GM21526 (cell line): Measurements from ENCODE around the gene KCNH2.
"Not testable (repeated sequence)": the region's sequence is repeated elsewhere in the genome, so short reads cannot be mapped to it uniquely, and the experiment has no call there.

ENCODE experiments used
- ATAC-seq: cut with Tn5 transposase; IDR thresholded peaks from one replicate; pipeline ENCODE4 v1.9.1; 2021; ENCODE audit warnings: moderate library complexity; ENCODE audit not compliant: unreplicated experiment, low FRiP score

KCNH2 gene, protein sequence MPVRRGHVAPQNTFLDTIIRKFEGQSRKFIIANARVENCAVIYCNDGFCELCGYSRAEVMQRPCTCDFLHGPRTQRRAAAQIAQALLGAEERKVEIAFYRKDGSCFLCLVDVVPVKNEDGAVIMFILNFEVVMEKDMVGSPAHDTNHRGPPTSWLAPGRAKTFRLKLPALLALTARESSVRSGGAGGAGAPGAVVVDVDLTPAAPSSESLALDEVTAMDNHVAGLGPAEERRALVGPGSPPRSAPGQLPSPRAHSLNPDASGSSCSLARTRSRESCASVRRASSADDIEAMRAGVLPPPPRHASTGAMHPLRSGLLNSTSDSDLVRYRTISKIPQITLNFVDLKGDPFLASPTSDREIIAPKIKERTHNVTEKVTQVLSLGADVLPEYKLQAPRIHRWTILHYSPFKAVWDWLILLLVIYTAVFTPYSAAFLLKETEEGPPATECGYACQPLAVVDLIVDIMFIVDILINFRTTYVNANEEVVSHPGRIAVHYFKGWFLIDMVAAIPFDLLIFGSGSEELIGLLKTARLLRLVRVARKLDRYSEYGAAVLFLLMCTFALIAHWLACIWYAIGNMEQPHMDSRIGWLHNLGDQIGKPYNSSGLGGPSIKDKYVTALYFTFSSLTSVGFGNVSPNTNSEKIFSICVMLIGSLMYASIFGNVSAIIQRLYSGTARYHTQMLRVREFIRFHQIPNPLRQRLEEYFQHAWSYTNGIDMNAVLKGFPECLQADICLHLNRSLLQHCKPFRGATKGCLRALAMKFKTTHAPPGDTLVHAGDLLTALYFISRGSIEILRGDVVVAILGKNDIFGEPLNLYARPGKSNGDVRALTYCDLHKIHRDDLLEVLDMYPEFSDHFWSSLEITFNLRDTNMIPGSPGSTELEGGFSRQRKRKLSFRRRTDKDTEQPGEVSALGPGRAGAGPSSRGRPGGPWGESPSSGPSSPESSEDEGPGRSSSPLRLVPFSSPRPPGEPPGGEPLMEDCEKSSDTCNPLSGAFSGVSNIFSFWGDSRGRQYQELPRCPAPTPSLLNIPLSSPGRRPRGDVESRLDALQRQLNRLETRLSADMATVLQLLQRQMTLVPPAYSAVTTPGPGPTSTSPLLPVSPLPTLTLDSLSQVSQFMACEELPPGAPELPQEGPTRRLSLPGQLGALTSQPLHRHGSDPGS

GRCh38 chr7:150978126-150978789 lies at the start of gene KCNH2:
Gene KCNH2 (minus strand): TSS chr7:150978321. CDS start chr7:150977913, 408 bp downstream.
- no peak for ATAC-seq

DNA sequence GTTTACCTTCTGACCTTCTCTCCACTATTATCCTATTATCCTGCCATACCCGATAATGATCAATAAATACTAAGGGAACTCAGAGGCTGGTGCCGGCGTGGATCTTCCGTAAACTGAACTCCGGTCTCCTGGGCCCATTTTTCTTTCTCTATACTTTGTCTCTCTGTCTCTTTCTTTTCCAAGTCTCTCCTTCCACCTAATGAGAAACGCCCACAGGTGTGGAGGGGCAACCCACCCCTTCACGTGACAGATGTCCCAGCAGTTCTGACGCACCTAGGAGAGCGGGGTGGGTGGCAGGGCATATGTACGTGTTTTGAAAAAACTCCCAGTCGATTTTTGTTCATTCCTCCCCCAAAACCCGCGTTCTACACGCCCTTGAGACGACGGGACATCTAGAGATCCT lies 49.6 kb upstream of the KCNH2 start:
- peak; percentile 1 for ATAC-seq

- ATAC-seq: not testable (repeated sequence)
These were observed 48.9 kb upstream of the KCNH2 start for GRCh38 chr7:151026771-151027727.

DNA sequence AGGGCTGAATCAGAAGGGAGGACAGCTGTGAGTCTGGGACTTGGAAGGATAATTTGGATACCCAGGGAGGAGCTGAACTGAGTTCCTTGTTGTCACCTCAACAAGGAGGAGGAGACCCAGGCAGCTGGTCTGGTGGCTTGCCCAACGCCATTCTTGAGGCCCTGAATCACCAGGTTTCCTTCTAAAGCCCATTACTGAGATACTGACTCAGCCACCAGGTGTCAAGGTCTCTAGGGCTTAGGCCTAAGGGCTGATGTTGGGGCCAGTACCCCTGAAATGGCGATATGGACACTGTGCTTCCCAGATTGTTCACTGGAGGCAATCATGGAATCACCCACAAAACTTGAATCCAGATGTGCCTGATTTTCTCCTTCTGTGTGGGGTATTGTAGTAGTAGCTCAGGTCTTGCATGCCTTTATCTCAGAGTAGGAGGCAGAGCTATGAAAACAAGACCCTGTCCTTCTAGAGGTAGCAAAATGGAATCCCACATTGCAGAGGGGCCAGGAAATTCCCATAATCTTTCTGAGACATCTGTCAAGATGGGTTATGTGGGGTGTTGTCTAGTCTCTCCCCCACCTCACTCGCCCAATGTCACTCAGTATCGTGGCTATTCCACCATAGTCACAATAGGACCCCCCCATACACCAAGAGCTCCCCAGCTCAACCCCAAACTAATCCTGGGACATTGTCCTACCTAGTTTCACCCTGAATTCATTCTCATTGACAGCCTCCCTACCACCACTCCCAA lies 48.0 kb upstream of the KCNH2 start:
- no peak for ATAC-seq

DNA sequence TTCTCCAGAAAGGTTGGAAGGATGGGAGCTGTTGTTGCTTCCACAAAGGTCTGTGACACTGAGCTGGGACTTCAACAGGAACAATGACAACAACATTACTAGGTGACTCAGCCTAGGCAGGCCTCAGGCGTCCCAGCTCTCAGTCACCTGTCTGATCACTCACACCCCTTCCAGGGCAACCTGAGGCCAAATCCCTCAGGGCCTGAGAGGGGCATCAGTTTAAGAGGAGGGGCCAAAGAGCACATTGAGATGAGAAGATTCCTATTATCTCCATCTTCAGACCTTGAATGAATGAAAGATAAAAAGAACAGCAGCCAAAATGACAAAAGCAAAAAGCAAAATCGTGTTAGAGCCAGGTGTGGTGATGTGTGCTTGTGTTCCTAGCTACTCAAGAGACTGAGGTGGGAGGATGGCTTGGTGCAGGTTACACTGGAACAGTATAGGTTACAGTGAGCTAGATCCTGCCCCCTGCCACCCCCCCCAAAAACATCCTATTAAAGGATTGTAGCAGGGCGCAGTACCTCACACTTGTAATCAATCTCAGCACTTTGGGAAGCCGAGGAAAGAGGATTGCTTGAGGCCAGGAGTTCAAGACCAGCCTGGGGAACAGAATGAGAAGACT lies 46.4 kb upstream of the KCNH2 start, which contains the start of gene ATG9B:
TSS of gene ATG9B (minus strand) at position 60 of the 622 bp plus-strand sequence. CDS start 71 bp downstream, outside the sequence.
- ATAC-seq: no peak

- ATAC-seq: no peak
These were observed 45.1 kb upstream of the KCNH2 start for GRCh38 chr7:151023232-151023631.

GRCh38 chr7:151020231-151020630 lies 42.1 kb upstream of the KCNH2 start:
- no peak for ATAC-seq

- ATAC-seq: no peak
These were observed 41.0 kb upstream of the KCNH2 start for GRCh38 chr7:151019130-151019447.

- no peak for ATAC-seq
These were observed 40.5 kb upstream of the KCNH2 start for GRCh38 chr7:151018421-151019129.

GRCh38 chr7:151017953-151018420 lies 39.9 kb upstream of the KCNH2 start:
- peak; percentile 47 for ATAC-seq

DNA sequence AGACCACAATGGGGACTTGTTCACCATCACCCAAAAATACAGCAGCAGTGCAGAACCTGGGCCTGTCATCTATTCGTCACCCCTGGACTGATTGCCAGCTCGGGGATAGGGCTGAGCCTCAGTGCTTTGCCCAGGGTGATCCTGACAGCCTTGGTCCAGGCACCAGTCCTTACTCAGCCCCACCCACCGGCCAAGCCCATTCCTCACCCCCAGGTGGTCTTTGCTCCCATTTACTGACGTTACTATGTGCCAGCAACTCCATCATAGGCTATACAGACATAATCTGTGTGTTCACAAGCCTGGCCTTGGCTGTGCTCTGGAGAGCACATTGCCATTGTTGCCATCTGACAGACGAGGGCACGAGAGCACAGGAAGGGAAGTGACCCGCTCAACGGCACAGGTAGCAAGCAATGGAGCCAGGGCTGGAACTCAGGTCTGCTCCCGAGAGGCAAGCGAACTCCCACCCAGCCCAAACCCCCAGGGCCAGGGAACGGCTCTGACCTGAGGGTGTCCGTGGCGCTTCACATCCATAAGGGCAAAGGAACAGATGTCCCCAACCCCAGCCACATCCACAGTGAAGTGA lies 39.3 kb upstream of the KCNH2 start:
- ATAC-seq: no peak

GRCh38 chr7:151016942-151017341 lies 38.8 kb upstream of the KCNH2 start:
- no peak for ATAC-seq

- no peak for ATAC-seq
These were observed 38.4 kb upstream of the KCNH2 start for GRCh38 chr7:151016505-151016904.

DNA sequence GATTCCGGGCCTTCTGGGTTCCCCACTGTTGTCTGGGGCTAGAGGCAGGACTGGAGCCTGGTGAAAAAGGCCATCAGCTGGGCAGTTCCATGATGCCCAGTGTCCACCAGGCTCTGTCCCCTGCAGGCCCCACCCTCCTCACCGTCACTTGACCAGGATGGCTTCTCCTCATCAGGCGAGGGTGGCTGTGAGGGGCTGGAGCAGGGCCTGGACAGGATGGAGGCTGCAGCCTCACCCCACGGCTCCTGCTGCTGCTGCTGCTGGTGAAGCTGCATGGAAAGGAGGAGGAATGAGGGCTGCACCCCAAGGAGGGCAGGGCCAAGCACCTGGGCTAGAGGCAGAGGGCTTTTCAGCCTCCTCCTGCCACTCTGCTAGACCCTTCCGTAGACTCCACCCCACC lies 37.8 kb upstream of the KCNH2 start:
- no peak for ATAC-seq

GRCh38 chr7:151014950-151015349 lies 36.8 kb upstream of the KCNH2 start:
- ATAC-seq: no peak

DNA sequence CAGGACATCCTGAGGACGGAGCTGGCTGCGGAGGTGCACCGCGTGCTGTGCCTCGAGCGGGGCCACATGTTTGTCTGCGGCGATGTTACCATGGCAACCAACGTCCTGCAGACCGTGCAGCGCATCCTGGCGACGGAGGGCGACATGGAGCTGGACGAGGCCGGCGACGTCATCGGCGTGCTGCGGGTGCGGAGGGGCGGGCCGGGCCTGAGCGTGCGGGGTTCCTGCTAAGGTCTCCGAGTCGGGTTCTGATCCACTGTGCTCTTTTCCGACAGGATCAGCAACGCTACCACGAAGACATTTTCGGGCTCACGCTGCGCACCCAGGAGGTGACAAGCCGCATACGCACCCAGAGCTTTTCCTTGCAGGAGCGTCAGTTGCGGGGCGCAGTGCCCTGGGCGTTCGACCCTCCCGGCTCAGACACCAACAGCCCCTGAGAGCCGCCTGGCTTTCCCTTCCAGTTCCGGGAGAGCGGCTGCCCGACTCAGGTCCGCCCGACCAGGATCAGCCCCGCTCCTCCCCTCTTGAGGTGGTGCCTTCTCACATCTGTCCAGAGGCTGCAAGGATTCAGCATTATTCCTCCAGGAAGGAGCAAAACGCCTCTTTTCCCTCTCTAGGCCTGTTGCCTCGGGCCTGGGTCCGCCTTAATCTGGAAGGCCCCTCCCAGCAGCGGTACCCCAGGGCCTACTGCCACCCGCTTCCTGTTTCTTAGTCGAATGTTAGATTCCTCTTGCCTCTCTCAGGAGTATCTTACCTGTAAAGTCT lies 35.8 kb upstream of the KCNH2 start:
- ATAC-seq: peak; percentile 44
